HG03108 (cell line): ENCODE measurements around the gene SIDT2.
"Not testable (repeated sequence)": the region's sequence is repeated elsewhere in the genome, so short reads cannot be mapped to it uniquely, and the experiment has no call there.

Experiments
- ATAC-seq: cut with Tn5 transposase; IDR thresholded peaks from one replicate; pipeline ENCODE4 v1.9.1; 2021; ENCODE audit warnings: moderate library complexity; ENCODE audit not compliant: unreplicated experiment

The SIDT2 gene

GRCh38 chr11:117171404-117172061 lies 7.0 kb upstream of the SIDT2 start:
- no peak for ATAC-seq

- no peak for ATAC-seq
Observed at GRCh38 chr11:117172724-117173421, 5.7 kb upstream of the SIDT2 start.

DNA sequence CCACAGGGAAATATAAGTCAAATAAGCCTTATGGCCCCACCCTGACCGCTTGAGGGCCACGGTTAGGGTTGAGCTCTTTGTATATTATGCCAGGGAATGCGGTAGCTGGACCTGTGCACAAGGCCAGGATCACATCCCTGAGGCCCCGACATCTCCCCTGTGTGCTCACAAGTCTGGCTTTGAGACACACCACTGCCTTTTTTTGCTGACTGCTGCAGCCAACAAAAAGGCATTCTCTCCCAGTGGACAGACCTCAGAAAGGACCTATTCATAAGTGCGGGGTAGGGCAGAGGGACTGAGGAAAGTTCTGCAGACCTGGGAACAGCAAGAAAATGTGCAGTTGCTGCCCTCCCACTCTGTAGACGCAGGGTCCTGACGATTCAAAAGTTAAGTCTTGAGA lies 3.4 kb upstream of the SIDT2 start:
- ATAC-seq = no peak

DNA sequence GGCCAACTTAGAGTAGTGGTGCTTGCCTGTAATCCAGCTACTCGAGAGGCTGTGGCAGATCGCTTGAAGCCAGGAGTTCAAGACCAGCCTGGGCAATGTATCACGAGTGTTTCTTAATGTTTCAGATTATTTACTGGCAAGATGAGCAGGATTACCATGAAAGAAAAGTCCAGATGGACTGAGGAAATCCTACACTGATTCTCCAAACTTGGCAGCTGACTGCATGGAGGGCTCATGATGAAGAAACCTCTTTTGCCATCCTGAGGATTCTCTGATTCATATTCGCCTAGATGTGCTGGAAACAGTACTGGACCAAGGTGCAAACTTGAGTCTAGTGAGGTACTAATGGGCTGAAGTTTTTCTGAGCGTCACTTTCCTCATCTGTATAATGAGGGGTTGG lies 2.8 kb upstream of the SIDT2 start:
- ATAC-seq = no peak

DNA sequence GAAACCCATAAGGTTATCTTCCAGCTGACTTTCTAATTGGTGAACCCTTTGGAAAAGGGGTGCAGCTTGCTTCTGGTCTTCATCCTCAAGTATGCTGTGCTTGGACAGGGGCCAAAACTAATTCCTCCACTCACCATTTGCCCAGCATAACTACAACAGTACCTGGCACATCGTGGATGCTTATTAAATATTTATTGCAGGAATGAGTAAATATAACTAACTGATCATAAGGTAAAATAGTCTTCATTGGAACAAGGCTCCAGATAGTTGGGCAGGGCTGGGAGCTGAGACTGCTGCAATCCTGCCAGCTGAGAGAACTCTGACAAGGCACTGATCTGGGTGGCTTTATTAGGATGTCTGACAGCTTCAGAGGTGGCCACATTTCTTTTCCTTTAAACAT lies 2.4 kb upstream of the SIDT2 start:
- no peak for ATAC-seq

DNA sequence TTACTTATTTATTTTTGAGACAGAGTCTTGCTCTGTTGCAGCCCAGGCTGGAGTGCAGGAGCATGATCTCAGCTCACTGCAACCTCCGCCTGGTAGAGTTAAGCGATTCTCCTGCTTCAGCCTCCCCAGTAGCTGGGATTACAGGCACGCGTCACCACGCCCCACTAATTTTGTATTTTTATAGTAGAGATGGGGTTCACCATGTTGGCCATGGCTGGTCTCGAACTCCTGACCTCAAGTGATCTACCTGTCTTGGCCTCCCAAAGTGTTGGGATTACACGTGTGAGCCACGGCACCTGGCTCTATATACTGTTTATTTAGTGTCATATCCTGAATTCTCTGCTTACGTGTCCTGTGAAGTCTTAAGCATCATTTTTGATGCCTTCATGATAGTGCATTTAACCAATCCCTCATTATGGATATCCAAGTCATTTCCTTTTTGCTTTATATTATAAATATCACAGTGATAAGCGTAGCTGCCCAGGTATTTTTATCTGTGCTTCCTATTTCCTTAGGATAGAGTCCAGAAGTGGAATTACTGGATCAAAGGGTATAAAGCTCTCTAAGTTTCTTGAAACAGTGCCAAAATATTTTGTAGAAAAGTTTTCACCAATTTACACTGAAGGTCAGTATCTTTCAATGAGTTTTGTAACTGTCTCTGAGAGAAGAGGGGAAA lies 871 bp upstream of the SIDT2 start:
- no peak for ATAC-seq

GRCh38 chr11:117179048-117179999 lies 781 bp downstream of the SIDT2 start:
- ATAC-seq = peak; percentile 14

DNA sequence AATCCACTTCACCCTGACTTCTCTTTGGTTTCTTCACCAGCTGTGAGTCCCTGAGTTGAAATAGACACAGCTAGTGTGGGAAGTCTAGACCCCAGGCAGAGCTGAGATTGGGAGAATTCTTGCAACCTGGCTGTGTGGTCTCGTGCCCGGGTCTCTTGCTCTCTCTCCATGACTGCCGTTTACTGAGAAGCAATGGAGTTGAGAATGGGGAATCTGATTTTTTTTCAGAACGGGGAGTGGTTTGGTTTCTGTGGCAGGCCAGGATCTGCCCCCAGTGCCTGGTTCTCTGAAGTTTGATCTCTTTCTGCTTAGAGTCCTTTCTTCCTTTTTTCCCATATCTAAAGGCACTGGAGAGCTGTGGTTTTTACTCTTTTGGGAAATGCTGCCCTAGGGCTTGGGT lies 1.5 kb downstream of the SIDT2 start:
- ATAC-seq = no peak

- peak; percentile 24 for ATAC-seq
Observed at GRCh38 chr11:117180661-117181585, 2.4 kb downstream of the SIDT2 start.

DNA sequence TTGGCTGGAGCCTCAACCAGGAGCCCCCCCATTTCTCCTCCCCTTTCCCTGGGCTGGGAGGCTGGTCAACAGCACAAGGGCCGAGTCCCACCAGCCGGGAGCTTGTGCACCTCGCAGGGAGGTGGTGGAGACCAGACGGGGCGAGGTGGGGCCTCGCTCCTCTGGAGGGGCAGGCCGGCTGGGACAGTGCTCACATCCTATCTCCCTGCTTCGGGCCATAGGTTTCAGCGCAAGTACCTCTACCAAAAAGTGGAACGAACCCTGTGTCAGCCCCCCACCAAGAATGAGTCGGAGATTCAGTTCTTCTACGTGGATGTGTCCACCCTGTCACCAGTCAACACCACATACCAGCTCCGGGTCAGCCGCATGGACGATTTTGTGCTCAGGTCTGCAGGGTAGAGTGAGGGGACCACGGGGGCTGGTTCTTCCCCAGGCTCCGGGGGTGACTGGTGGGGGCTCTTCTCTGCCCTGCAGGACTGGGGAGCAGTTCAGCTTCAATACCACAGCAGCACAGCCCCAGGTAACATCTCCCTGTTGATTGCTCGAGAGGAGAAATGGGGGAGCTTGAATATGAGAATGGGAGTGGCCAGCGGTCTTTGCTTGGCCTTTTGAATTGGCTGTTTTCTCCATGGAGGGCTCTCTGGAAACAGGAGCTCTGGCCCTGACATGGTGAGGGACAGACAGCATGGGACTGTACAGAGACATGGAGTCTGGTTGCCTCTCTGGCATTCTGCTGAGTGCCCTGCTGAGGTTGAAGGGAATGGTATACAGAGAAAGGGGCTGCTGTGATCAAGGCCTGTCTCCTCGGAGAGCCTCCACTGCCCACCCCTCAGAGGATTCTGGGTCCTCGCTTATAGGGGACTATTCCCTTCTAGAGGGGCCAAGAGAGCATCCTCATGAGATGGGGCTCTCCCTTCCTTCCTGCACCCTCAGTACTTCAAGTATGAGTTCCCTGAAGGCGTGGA lies 3.3 kb downstream of the SIDT2 start:
- no peak for ATAC-seq

DNA sequence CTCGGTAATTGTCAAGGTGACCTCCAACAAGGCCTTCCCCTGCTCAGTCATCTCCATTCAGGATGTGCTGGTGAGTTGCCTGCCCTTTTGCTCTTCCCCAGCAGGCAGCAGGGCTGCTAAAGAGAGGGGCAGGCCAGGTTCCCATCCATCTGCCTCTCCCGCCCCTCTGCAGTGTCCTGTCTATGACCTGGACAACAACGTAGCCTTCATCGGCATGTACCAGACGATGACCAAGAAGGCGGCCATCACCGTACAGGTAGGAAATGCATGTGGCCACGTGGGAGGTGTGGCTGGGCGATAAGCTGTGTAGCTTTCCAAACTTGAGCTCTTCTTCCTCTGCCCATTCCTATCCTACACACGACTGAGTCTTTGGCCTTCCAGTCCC lies 4.0 kb downstream of the SIDT2 start:
- ATAC-seq = no peak

- not testable (repeated sequence) for ATAC-seq
Observed at GRCh38 chr11:117183178-117183577, 4.6 kb downstream of the SIDT2 start.

DNA sequence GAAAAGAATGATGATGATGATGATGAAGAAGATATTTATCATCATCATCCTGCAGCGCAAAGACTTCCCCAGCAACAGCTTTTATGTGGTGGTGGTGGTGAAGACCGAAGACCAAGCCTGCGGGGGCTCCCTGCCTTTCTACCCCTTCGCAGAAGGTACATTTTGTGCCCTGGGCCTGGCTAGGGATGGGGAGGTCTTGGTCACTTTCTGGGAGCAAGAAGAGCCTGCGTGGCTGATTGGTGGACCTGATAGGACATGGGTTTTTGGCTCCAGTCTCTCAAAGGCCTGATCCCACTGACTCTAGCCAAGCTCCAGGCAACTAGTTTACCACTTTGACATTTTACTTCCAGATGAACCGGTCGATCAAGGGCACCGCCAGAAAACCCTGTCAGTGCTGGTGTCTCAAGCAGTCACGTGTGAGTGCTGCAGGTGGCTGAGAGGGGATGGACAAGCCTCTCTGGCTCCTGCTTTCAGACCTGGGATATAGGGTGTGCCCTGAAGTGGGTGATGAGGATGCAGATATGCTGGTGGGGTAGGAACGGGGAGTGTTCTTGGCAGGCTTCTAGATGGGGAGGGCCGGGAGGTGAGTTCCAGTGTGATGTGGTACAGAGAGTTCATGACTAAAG lies 5.3 kb downstream of the SIDT2 start:
- ATAC-seq = no peak

GRCh38 chr11:117185736-117186430 lies 7.3 kb downstream of the SIDT2 start:
- no peak for ATAC-seq

DNA sequence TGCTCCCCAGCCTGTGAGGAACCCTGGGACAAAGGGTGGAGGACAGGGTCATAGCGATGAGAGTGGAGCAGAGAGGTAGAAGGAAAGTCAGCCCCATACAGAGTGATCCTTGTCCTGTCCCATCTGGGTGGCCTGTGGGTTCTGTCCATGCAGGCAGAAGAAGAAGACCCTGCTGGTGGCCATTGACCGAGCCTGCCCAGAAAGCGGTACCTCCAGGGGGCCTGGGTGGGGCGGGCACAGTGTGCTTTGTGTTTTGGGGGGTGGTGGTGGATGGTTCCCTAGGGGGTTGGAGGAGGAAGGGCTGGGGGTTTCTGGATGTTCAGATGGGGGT lies 7.9 kb downstream of the SIDT2 start:
- ATAC-seq = no peak

DNA sequence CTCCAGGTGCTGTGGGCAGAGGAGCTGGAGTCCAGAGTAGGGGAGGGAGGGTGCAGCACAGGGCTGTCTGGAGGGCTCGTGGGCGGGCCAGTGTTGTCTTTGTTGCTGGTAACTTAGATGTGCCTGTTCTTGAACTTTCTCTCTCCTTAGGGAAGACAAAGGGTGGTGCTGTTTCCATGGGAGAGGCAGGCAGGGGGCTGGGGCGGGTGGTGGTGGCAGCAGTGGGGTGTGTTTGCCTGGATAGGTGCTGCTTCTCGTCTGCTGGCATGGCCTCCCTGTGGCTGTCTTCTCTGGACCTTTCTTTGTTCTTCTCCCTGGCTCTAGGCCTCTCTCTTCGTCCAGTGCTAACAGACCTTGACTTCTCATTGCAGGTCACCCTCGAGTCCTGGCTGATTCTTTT lies 8.5 kb downstream of the SIDT2 start:
- ATAC-seq = no peak

GRCh38 chr11:117187428-117187798 lies 8.9 kb downstream of the SIDT2 start:
- no peak for ATAC-seq
